HEK293T (cell line): ENCODE measurements around the gene MOCOS.

ENCODE experiments used
- BHLHE40 ChIP-seq: fragments of 450-650 bp; IDR thresholded peaks from 2 replicates; pipeline ENCODE4 v1.6.1; 2016; ENCODE audit warnings: mild to moderate bottlenecking, moderate library complexity, borderline replicate concordance
- CTBP1 ChIP-seq: fragments of 450-650 bp; IDR thresholded peaks from 2 replicates; pipeline ENCODE4 v1.6.1; 2016; ENCODE audit warnings: borderline replicate concordance
- ELF4 ChIP-seq: fragments of 450-650 bp; IDR thresholded peaks from 2 replicates; pipeline ENCODE4 v1.6.1; 2017; ENCODE audit warnings: antibody characterized with exemption
- FOXA1 ChIP-seq: fragments of 450-650 bp; IDR thresholded peaks from 2 replicates; pipeline ENCODE4 v1.6.1; 2016; ENCODE audit warnings: mild to moderate bottlenecking
- FOXK2 ChIP-seq: fragments of 450-650 bp; IDR thresholded peaks from 2 replicates; pipeline ENCODE4 v1.6.1; 2016; ENCODE audit warnings: mild to moderate bottlenecking
- FOXM1 ChIP-seq: fragments of 450-650 bp; IDR thresholded peaks from 2 replicates; pipeline ENCODE4 v1.6.1; 2017; ENCODE audit warnings: mild to moderate bottlenecking, borderline replicate concordance
- L3MBTL2 ChIP-seq: fragments of 450-650 bp; conservative IDR thresholded peaks from 2 replicates; pipeline ENCODE4 v1.6.1; 2016; ENCODE audit warnings: mild to moderate bottlenecking
- LEF1 ChIP-seq: fragments of 450-650 bp; IDR thresholded peaks from 2 replicates; pipeline ENCODE4 v1.6.1; 2017; ENCODE audit warnings: mild to moderate bottlenecking, borderline replicate concordance
- SP1 ChIP-seq: fragments of 450-650 bp; IDR thresholded peaks from 2 replicates; pipeline ENCODE4 v1.6.1; 2017
- SUZ12 ChIP-seq: fragments of 450-650 bp; IDR thresholded peaks from 2 replicates; pipeline ENCODE4 v1.6.1; 2016; ENCODE audit warnings: mild to moderate bottlenecking
- TARDBP ChIP-seq: fragments of 450-650 bp; IDR thresholded peaks from 2 replicates; pipeline ENCODE4 v1.6.1; 2016
- TF ChIP-seq, protein P1 (sequence below): fragments of 450-650 bp; IDR thresholded peaks from 2 replicates; pipeline ENCODE4 v1.6.1; 2016

DNA sequence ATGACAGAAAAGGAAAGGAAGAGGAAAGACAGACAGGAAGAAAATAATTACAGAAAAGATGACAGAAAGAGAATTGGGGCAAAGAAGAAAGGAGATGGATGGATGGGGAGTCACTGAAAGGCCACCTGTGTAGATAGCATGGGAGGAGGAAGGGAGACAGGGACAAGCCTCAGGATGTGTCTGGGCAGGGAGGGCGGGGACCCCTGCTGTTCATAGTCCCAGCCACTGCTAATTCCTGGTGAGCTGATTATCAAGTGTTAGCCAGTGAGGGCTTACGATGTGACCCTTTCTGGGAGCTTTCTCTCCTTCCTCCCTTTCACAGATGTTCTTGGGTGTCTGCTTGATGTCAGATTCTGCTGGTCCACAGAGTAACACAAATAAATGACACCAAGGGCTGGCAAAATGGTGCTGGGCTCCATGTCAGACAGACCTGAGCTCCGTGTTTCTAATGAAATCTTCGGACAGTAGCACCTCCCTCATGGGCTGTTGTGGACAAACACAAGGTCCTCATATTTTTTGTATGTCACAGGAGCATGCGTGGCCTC lies 123.8 kb downstream of the MOCOS start:
- TF ChIP-seq FOXA1 (no peak), FOXM1 (no peak), SP1 (no peak), LEF1 (no peak), BHLHE40 (no peak), FOXK2 (no peak), ELF4 (no peak), L3MBTL2 (no peak), CTBP1 (no peak), SUZ12 (no peak), TARDBP (no peak)
- TF ChIP-seq, protein P1, sequence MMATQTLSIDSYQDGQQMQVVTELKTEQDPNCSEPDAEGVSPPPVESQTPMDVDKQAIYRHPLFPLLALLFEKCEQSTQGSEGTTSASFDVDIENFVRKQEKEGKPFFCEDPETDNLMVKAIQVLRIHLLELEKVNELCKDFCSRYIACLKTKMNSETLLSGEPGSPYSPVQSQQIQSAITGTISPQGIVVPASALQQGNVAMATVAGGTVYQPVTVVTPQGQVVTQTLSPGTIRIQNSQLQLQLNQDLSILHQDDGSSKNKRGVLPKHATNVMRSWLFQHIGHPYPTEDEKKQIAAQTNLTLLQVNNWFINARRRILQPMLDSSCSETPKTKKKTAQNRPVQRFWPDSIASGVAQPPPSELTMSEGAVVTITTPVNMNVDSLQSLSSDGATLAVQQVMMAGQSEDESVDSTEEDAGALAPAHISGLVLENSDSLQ = no peak
